HG03442 (cell line): ENCODE data around the gene TLR10.
A peak's percentile ranks its signal among the peaks of the same experiment; 100 is the strongest.
"Not testable (repeated sequence)": the region's sequence is repeated elsewhere in the genome, so short reads cannot be mapped to it uniquely, and the experiment has no call there.

Experiments
- ATAC-seq: cut with Tn5 transposase; IDR thresholded peaks from one replicate; pipeline ENCODE4 v1.9.1; 2021; ENCODE audit warnings: mild to moderate bottlenecking, moderate library complexity; ENCODE audit not compliant: unreplicated experiment

The TLR10 gene

DNA sequence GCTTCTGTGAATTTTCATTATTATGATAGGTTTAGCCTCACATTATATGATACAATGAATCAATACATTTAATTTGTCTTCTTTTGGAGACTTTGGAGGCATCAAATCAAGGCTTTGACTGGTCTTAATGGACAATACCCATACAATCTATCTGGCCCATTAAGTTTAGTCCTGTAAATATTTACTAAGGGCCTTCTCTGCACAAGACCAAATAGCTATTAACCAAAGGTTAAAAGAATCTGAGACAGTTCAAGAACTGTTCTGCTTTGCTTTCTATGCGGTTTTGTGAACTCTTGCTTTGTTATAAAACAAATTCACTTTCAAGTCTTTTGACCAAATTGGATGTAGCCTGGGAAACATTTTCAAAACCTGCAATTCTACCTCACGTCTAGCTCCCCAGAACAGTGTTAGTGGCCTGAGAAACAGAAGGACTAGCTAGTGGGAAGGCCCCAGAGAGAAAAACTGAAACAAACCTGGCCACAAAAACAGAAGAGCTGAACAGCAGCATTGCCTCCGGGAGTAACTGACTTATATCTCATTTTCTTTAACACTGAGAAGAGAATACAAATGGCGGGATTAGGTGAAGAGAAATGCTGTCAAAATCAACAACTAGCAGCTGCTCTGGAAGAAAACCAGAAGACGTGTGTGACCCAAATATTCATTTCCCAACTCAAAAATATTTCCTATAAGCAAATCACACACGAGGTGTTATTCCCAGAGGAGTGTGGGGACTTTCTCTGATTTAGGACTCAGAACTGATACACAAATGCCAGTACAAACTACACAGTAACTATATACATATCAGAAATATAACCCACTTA, 21.3 kb upstream of the TLR10 start:
- peak; percentile 61 for ATAC-seq

GRCh38 chr4:38802561-38803355, 20.0 kb upstream of the TLR10 start:
- ATAC-seq, result no peak

- ATAC-seq, result no peak
Observed at GRCh38 chr4:38800961-38801450, 18.2 kb upstream of the TLR10 start.

GRCh38 chr4:38800366-38800765, 17.6 kb upstream of the TLR10 start:
- no peak for ATAC-seq

- ATAC-seq, result no peak
Observed at GRCh38 chr4:38795087-38795486, 12.3 kb upstream of the TLR10 start.

DNA sequence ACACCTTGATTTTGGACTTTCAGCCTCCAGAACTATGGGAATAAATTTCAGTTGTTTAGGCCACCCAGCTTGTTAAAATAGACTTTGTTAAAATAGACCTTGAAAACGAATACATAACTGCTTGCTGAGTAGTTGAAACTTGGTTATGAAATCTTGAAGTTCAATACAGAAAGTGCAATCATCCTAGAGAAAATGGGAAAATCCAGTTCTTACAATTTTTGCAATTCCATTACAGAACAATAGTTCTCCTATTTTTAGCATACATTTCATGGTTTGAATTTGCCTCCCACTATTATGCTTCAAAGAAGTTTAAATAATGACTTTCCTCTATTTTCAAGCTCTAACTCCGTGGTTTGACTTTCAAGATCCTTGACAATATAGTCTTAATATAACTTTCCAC, 11.3 kb upstream of the TLR10 start:
- ATAC-seq, result no peak

GRCh38 chr4:38791010-38791409, 8.2 kb upstream of the TLR10 start:
- no peak for ATAC-seq

DNA sequence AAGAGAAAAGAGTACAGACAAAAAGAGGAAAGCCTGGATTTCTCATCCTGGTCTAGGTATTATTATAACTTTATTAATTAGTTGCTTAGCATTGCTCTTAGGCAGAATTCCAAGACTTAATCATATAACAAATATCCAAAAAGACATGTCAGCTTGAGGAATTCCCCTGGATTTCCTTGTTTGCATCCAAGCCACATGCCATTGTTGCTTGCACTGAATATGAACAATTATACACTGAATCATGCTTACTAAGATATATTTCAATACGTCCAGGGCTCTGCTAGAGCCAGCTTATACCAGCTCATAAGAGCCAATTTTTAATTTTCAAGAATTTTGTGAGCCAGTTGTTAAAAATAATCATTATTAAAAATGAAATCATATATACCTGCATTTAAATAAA, 5.5 kb upstream of the TLR10 start:
- ATAC-seq, result no peak

- no peak for ATAC-seq
Observed at GRCh38 chr4:38787693-38788092, 4.9 kb upstream of the TLR10 start.

DNA sequence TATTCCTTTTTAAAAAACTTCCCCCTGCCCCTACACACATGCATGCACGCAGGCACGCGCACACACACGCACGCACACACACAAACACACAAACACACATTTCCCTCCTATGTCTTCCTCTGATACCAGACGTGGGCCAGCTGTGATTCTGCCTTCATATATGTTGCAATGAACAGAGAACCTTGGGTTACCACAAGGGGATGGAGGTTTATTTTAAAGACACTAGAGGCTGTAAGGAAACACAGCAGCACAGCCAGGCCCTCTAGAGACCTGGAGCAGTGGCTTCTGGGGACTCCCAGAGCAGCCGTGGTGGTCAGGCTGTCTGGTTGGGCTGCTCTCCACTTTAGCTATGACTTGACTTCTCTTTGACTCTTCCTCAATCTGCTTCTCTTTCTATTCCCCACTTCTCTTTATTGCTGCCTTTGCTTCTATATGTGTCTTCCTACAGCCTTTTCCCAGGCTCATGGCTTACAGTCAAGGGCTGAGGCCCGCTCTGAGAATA, 3.2 kb upstream of the TLR10 start:
- ATAC-seq, result peak; percentile 64

- ATAC-seq, result no peak
Observed at GRCh38 chr4:38785041-38785790, 2.4 kb upstream of the TLR10 start.

- no peak for ATAC-seq
Observed at GRCh38 chr4:38784141-38784540, 1.4 kb upstream of the TLR10 start.

DNA sequence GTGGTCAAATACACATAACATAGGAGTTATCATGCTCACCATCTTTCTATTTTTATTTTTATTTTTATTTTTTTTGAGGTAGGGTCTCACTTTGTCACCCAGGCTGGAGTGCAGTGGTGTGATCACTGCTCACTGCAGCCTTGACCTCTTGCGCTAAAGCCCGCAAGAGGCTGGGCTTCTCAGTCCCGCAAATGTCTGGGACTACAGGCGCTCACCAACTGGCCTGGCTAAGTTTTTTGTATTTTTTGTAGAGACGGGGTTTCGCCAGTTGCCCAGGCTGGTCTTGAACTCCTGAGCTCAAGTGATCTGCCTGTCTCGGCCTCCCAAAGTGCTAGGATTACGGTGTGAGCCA, 295 bp upstream of the TLR10 start:
- no peak for ATAC-seq

DNA sequence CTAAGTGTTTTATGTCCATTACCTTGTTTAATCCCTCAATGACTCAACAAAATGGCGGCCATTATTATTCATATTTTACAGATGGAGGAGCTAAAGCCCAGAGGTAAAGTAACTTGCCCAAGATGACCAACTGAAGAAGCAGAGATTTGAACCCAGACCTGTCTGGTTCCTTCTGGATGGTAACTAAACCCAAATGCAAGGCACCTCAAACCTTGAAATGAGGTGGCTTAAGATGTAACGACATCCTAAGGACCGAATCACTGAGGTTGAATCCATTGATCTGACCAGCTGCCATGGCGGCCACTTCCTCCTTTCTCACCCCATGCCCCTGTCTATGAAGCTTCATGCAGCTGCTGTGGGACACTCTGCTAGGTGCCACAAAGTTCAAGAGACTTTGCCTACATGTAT, 932 bp downstream of the TLR10 start:
- peak; percentile 26 for ATAC-seq

DNA sequence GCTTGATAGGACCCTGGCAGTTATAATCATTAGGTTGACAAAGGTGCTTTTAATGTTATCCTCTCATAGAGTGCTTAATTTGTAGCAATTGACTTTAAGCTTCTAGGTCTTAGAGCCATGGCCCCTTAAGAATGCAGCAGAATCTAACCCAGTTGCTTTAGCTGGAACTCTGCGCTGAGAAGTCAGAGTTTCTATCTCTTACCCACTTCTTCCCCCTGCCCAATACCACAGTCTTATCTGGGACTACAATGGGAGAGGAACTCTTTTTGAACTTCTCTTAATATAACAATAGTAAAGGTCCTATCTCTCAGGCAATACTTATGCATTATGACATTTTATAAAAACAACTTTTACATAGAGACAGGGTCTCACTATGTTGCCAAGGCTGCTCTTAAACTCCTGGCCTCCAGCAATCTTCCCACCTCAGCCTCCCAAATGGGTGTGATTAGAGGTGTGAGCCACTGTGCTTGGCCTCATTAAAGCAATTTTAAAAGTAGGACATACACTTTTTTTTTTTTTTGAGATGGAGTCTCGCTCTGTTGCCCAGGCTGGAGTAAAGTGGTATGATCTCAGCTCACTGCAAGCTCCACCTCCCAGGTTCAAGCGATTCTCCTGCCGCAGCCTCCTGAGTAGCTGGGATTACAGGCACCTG, 1.8 kb downstream of the TLR10 start:
- ATAC-seq, result no peak

DNA sequence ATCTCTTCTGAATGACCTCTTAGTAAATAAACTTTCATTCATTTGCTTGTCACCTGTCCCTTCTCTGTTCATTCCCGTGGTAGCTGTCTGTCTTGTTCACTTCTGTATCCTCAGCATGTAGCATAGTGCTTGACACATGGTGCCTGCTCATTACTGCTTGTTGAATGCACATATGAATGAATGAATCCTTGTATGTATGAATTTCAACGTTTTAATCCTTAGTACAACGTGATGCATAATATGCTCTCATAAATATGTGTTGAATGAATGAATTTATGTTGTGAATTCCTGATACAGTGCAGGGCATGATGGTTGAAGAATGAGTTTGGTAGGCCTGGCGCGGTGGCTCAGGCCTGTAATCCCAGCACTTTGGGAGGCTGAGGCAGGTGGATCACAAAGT, 3.0 kb downstream of the TLR10 start:
- no peak for ATAC-seq

GRCh38 chr4:38777925-38778324, 4.9 kb downstream of the TLR10 start:
- not testable (repeated sequence) for ATAC-seq

- no peak for ATAC-seq
Observed at GRCh38 chr4:38775326-38775725, 7.5 kb downstream of the TLR10 start.

GRCh38 chr4:38774181-38774955, 8.4 kb downstream of the TLR10 start:
- no peak for ATAC-seq

GRCh38 chr4:38770281-38770680, 12.5 kb downstream of the TLR10 start:
- not testable (repeated sequence) for ATAC-seq
